Neural cell (in vitro differentiated cells): ENCODE results near the gene ADGRD1.

Experiments
- EP300 ChIP-seq: fragments of 450-650 bp; conservative IDR thresholded peaks from 2 replicates; pipeline ENCODE4 v1.6.1; 2014; ENCODE audit warnings: antibody characterized with exemption, mild to moderate bottlenecking, moderate library complexity; ENCODE audit not compliant: poor library complexity, severe bottlenecking
- EZH2 ChIP-seq: fragments of 200-600, 300-800 bp; shearing (Covaris generic), sonication (generic); IDR thresholded peaks from 2 replicates; pipeline ENCODE4 v1.6.1; 2014; ENCODE audit warnings: antibody characterized with exemption, low read length, borderline replicate concordance, mild to moderate bottlenecking; ENCODE audit not compliant: insufficient read depth, poor library complexity, severe bottlenecking
- MXI1 ChIP-seq: fragments of 450-650 bp; conservative IDR thresholded peaks from 2 replicates; pipeline ENCODE4 v1.6.1; 2014; ENCODE audit warnings: antibody characterized with exemption, mild to moderate bottlenecking; ENCODE audit not compliant: poor library complexity, severe bottlenecking
- POLR2AphosphoS5 ChIP-seq: IDR thresholded peaks from 2 replicates; pipeline ENCODE4 v1.6.1; 2012
- RAD21 ChIP-seq: fragments of 450-650 bp; conservative IDR thresholded peaks from 2 replicates; pipeline ENCODE4 v1.6.1; 2014; ENCODE audit warnings: antibody characterized with exemption, mild to moderate bottlenecking, moderate library complexity
- TAF1 ChIP-seq: IDR thresholded peaks from 2 replicates; pipeline ENCODE4 v1.6.1; 2012; ENCODE audit warnings: low read depth
- TF ChIP-seq, protein P1 (sequence below): fragments of 450-650 bp; IDR thresholded peaks from 2 replicates; pipeline ENCODE4 v1.5.1; 2014; ENCODE audit warnings: antibody characterized with exemption, mild to moderate bottlenecking, moderate library complexity; ENCODE audit not compliant: poor library complexity, severe bottlenecking
- TF ChIP-seq, protein P2 (sequence below): IDR thresholded peaks from 2 replicates; pipeline ENCODE4 v1.6.1; 2012; ENCODE audit warnings: borderline replicate concordance

DNA sequence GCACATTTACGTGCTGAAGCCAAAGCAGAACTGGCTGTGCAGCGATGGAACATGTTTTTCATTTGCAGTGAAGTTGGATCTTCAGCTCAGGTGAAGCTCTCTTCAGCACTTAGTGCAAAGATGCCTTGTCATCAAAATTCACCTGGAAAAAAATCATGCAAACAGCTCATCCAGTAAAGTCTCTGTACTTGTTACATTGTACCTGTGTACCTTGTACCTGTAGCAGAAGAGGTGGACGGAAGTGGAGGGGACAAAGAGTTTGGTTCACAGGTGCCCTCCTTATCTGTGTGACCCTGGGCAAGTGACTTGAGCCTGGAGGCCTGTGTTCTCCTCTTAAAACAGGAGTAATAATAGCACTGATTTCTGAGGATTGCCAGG lies 54.0 kb downstream of the ADGRD1 start:
- TF ChIP-seq, protein P1, sequence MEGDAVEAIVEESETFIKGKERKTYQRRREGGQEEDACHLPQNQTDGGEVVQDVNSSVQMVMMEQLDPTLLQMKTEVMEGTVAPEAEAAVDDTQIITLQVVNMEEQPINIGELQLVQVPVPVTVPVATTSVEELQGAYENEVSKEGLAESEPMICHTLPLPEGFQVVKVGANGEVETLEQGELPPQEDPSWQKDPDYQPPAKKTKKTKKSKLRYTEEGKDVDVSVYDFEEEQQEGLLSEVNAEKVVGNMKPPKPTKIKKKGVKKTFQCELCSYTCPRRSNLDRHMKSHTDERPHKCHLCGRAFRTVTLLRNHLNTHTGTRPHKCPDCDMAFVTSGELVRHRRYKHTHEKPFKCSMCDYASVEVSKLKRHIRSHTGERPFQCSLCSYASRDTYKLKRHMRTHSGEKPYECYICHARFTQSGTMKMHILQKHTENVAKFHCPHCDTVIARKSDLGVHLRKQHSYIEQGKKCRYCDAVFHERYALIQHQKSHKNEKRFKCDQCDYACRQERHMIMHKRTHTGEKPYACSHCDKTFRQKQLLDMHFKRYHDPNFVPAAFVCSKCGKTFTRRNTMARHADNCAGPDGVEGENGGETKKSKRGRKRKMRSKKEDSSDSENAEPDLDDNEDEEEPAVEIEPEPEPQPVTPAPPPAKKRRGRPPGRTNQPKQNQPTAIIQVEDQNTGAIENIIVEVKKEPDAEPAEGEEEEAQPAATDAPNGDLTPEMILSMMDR: no peak
- TF ChIP-seq POLR2AphosphoS5: no peak
- TF ChIP-seq EZH2: no peak
- TF ChIP-seq EP300: no peak
- TF ChIP-seq RAD21: no peak
- TF ChIP-seq TAF1: no peak
- TF ChIP-seq, protein P2, sequence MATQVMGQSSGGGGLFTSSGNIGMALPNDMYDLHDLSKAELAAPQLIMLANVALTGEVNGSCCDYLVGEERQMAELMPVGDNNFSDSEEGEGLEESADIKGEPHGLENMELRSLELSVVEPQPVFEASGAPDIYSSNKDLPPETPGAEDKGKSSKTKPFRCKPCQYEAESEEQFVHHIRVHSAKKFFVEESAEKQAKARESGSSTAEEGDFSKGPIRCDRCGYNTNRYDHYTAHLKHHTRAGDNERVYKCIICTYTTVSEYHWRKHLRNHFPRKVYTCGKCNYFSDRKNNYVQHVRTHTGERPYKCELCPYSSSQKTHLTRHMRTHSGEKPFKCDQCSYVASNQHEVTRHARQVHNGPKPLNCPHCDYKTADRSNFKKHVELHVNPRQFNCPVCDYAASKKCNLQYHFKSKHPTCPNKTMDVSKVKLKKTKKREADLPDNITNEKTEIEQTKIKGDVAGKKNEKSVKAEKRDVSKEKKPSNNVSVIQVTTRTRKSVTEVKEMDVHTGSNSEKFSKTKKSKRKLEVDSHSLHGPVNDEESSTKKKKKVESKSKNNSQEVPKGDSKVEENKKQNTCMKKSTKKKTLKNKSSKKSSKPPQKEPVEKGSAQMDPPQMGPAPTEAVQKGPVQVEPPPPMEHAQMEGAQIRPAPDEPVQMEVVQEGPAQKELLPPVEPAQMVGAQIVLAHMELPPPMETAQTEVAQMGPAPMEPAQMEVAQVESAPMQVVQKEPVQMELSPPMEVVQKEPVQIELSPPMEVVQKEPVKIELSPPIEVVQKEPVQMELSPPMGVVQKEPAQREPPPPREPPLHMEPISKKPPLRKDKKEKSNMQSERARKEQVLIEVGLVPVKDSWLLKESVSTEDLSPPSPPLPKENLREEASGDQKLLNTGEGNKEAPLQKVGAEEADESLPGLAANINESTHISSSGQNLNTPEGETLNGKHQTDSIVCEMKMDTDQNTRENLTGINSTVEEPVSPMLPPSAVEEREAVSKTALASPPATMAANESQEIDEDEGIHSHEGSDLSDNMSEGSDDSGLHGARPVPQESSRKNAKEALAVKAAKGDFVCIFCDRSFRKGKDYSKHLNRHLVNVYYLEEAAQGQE: no peak
- no peak for TF ChIP-seq MXI1
